GM19035 (cell line): ENCODE results near the gene RIT1.

Experiments used
- ATAC-seq: cut with Tn5 transposase; IDR thresholded peaks from one replicate; pipeline ENCODE4 v1.9.1; 2021; ENCODE audit not compliant: unreplicated experiment

Gene RIT1

DNA sequence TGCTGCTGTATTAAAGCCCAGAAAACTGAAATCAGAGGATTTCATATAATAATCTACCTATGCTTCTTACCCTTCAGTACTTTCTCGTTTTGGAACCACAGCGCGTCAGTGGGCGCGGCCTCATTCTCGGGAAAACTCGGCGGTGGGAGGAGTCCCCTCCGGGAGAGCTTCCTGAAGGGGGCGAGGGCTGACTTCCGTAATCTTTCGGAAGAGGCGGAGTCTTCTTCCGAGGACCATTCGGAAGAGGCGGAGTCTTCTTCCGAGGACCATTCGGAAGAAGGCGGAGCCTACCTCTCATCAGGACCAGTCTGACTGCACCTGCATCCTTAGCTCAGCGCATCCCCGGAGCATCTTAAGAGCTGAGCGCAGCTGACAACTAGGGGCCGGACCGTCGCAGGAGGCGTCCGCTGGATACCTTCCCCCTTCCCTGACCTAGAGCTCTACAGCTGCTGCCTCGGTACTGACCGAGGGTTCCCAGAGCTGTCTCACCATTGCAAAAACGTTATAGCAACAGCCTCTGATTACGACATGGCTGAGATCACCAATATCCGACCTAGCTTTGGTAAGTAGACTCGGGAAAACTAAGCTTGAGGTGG lies 51.8 kb downstream of the RIT1 start, which contains the start of gene SYT11:
Gene SYT11, plus strand, starts transcription at position 334 of the 596 bp plus-strand sequence. Its CDS starts 195 bp downstream, at position 529.
- peak; percentile 60 for ATAC-seq

GRCh38 chr1:155858800-155859233 lies 52.3 kb downstream of the RIT1 start:
- ATAC-seq: peak; percentile 7

DNA sequence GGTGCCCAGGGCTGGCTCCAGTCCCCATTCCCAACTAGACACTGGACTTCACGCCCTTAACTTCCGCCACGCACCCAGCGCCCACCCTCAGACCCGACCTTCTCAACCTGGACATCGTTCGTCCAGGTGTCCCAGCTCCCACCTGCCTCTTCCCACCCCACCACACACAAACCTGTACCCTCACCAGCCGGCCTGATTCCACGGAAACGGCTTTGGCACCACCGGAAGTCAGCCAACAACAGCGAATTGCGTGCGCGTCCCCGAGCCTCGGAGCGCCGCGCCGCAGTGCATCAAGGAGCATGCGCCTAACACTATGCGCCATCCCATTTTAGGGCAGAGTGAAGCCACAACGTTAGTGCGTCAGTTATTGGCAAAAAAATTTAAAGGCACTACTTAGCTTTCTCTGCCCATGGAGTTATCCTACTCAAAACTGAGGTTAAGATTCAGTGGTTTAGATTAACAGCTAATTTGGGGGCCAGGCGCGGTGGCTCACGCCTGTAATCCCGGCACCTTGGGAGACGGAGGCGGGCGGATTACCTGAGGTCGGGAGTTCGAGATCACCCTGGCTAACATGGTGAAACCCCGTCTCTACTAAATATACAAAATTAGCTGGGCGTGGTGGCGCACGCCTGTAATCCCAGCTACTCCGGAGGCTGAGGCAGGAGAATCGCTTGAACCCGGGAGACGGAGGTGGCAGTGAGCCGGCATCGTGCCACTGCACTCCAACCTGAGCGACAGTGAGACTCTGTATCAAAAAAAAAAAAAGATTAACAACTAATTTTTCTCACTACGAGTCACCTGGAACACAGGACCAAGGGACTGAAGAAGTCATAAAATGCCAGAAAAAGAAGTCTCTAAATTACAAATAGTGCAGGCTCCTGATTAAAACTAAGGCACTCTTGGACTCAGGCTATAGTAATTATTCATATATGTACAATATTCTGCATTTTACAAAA lies 53.9 kb downstream of the RIT1 start, which contains the start of gene GON4L:
Gene GON4L, minus strand, starts transcription at position 240 of the 956 bp plus-strand sequence. CDS start 3,434 bp downstream, outside the sequence.
- peak; percentile 60 for ATAC-seq

DNA sequence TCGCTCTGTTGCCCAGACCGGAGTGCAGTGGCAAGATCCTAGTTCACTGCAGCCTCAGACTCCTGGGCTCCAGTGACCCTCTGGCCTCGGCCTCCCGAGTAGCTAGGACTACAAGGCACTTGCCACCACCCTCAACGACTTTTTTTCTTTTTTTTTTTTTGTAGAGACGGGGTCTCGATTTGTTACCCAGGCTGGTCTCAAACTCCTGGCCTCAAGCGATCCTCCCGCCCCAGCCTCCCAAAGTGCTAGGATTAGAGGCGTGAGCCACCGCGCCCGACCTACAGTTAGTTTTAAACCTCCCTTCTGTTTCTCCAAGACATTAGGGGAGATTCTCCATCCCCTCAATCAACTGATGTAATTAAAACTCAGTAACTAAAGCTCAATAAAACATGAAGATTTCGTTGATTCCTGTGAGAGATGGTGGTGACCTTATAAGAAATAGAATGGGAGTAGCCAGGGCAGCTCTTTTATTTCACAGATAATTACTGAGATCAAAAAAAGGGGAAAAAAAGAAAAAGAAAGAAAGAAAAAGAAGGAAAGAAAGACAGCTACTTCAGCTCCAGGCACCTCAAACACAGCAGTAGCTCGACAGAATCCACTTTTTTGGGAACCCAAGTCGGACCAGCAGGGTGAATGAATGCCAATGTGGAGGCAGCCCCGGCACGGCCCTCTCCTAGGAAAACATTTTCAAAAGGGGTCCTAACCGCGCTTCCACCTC lies 54.7 kb downstream of the RIT1 start:
- ATAC-seq: no peak

DNA sequence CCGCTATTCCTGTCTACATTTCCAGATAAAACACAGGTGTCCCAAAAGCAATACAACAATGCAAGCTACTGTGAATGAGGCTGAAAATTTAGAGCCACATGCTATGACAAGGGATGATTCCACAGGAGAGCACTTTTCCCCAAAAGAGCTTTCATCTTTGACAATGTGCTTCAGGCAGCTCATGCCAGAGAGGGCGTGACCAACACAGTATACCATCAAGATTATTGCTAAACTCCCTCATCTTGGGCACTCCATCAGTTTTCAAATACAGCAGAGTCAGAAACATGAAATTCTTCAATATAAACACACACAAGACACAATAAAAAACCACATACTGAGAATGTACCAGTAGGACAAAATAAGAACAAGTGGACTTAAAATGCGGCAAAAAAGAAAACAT lies 60.8 kb downstream of the RIT1 start:
- no peak for ATAC-seq

DNA sequence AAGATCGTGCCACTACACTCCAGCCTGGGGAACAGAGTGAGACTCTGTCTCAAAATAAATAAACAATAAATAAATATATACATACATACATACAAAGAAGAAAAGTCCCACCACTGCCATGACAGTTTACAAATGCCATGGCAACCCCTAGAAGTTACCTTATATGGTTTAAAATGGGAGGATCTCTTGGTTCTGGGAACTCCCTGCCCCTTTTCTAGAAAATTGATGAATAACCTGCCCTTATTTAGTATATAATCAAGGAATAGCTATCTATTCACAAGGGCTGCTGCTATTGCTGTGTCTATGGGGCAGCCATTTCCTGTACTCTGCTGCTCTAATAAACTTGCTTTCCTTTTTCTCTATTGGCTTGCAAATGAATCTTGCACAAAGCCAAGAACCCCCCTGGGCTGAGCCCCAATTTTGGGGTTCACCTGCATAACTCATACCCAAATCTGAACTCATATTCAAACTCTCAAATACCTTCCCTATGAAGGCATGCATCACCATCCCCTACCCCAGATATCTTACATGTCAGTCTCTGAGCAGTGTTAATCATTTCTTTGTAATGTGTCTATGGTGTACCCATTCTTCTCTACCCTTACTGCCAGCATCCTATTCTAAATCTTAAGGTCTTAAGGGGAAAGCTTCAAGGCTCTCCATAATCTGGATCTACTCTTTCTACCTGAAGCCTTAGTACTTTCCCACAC lies 63.2 kb downstream of the RIT1 start:
- ATAC-seq: no peak
